HG02884 (cell line): ENCODE data around the gene ZNF213.
"Not testable (repeated sequence)": the region's sequence is repeated elsewhere in the genome, so short reads cannot be mapped to it uniquely, and the experiment has no call there.

ENCODE experiments used
- ATAC-seq: cut with Tn5 transposase; IDR thresholded peaks from one replicate; pipeline ENCODE4 v1.9.1; 2021; ENCODE audit warnings: mild to moderate bottlenecking, moderate library complexity; ENCODE audit not compliant: unreplicated experiment

The ZNF213 gene

DNA sequence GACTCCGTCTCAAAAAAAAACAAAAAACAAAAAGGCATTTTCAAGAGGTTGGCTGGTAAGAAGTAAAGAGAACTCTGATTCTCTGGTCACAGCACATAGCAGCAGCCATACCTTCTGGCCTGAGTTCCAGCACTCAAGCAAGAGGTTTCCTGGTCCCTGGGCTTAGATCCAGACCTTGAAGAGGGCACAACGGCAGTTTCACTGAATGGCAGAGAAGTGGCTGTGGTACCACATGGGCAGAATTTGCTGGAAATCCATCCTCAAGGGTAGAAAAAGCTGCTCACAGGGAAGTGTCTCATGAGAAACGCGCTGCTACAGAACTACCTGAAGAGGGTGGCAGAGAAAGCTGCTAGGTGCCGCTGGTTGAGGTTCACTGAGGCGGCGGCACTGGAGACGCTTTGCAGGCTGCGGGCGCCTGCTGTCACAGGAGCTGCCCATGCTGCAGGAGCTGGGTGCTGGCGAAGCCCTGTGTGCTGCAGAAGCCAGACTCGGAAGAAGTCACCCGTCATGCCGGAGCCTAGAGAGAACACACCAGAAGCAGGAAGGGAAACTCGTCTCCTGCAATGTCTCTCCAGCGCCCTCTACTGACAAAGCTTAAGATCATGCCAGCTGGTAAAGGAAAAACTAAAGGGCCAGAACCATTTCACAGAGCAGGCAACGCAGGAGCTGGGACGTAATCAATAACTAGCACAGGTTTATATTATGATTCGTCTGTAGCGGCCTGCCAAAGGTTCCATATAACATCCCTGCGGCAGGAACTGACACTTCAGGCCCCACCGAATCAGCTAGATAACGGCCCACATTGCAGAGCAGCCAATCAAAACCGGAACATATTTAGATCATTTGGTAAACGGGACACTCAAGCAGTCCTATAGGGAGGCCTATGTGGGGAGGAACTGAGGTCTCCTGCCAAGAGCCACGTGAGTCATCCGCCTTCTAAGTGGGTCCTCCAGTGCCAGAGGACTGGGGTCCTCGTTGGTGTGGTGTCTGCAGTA lies 5.4 kb upstream of the ZNF213 start:
- ATAC-seq: no peak

DNA sequence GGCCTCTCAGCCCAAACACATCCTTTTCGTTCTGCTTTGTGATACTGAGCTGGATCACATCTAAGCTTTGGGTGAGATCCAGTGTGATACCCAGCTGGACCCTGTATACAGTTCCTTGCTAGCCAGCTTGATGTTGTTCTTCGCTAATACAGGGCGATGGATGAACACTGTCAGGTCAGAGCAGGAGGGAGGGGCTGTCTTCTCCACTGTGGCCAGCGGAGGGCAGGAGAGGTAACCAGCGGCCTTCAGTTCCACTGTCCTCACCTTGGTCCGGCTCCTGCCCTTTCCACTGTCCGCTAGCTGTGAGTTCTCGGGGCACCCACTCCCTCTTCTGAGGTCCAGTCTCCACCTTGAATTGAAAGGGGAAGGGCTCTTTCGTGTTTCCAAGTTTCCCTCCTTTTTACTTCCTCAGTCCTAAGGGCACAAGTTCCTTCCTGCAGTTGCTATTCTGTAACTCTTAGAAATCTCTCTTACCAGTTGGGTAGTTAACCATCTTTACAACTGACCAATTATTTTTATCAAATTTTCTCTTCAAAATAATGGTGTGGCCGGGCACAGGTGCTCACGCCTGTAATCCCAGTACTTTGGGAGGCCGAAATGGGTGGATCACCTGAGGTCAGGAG lies 3.0 kb upstream of the ZNF213 start:
- ATAC-seq: no peak

GRCh38 chr16:3133844-3134243 lies 985 bp upstream of the ZNF213 start:
- no peak for ATAC-seq

DNA sequence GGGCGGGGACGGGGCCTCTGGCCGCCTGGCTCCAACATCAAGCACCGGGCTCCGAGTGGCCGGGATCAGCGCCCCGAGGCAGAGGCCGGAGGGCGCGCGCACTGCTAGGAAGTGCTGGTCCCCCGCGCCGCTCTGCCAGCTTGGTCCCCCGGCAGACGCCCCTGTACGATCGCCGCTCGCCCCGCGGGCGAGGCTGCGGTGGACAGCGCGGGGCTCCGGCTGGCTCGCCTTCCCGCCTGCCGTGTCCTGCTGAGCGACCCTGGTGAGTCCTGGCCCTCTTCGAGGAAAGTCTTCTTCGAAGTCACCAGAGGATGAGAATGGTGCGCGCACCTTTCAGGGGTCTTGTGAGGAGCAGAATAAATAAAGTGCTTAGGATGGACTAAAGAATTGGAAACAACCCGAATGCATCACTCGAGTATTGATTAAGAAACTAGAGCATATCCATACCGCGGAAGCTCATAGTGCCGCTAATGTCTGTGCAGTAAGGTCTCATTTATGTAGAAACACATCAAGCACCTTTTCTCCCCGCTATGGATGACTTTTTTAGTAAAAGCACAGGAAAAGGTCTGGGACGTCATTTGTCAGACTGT lies 392 bp downstream of the ZNF213 start:
- no peak for ATAC-seq

DNA sequence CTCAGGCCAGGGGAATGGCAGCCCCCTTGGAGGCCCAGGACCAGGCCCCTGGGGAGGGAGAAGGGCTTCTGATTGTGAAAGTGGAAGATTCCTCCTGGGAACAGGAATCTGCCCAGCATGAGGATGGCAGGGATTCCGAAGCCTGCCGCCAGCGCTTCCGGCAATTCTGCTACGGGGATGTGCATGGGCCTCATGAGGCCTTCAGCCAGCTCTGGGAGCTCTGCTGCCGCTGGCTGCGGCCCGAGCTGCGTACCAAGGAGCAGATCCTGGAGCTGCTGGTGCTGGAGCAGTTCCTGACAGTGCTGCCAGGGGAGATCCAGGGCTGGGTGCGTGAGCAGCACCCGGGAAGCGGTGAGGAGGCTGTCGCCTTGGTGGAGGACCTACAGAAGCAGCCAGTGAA lies 2.4 kb downstream of the ZNF213 start:
- no peak for ATAC-seq

GRCh38 chr16:3138342-3138741 lies 3.5 kb downstream of the ZNF213 start:
- no peak for ATAC-seq

- no peak for ATAC-seq
Measured at GRCh38 chr16:3138823-3139426, 4.1 kb downstream of the ZNF213 start.

DNA sequence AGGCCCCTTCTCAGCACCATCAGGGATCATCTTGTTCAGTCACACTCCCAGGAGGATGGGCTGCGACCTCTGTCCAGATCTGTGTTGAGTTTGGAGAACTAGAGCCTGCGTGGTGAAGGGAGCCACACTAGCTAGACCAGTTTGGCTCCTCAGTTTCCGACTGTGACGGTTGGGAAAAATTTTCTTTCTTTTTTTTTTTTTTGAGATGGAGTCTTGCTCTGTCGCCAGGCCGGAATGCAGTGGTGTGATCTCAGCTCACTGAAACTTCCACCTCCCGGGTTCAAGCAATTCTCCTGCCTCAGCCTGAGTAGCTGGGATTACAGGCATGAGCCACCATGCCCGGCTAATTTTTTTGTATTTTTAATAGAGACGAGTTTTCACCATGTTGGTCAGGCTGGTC lies 4.7 kb downstream of the ZNF213 start:
- ATAC-seq: not testable (repeated sequence)

DNA sequence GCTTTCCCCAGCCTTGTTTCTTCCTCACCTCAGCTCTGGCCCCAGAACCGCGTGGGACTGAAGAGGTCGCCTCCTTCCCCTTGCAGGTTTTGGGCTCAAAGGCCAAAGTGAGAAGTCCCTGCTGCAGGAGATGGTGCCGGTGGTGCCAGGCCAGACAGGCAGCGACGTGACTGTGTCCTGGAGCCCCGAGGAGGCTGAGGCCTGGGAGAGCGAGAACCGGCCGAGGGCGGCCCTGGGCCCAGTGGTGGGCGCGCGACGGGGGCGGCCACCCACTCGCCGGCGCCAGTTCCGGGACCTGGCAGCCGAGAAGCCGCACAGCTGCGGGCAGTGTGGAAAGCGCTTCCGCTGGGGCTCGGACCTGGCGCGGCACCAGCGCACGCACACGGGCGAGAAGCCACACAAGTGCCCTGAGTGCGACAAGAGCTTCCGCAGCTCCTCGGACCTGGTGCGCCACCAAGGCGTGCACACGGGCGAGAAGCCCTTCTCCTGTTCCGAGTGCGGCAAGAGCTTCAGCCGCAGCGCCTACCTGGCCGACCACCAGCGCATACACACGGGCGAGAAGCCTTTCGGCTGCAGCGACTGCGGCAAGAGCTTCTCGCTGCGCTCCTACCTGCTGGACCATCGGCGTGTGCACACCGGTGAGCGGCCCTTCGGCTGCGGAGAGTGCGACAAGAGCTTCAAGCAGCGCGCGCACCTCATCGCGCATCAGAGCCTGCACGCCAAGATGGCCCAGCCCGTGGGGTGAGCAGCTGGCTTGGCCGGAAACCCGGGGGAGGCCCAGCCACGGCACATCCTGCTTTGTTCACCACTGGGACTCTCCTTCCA lies 6.0 kb downstream of the ZNF213 start:
- ATAC-seq: no peak

GRCh38 chr16:3141781-3142311 lies 7.0 kb downstream of the ZNF213 start:
- ATAC-seq: no peak

GRCh38 chr16:3142327-3142726 lies 7.5 kb downstream of the ZNF213 start:
- no peak for ATAC-seq

DNA sequence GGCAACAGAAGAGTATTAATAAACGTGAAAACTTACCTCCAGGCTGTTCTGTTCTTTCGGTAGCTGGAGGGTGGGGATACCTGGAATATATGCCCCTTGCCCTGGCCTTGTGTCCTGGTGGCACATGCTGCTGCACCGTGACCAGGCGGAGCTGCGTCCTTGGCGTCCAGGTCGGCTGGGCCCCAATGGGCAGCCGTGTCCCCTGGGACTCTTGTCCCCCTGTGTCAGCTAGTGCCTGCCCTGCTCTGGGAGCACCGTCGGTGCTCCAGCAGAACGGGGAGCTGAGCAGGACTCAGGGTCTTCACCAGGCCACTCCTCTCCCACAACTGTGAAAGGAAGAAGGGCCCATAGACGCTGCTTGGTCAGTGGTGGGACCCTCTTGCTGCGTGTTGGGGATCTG lies 7.9 kb downstream of the ZNF213 start:
- ATAC-seq: no peak

GRCh38 chr16:3143189-3143588 lies 8.4 kb downstream of the ZNF213 start:
- ATAC-seq: no peak

DNA sequence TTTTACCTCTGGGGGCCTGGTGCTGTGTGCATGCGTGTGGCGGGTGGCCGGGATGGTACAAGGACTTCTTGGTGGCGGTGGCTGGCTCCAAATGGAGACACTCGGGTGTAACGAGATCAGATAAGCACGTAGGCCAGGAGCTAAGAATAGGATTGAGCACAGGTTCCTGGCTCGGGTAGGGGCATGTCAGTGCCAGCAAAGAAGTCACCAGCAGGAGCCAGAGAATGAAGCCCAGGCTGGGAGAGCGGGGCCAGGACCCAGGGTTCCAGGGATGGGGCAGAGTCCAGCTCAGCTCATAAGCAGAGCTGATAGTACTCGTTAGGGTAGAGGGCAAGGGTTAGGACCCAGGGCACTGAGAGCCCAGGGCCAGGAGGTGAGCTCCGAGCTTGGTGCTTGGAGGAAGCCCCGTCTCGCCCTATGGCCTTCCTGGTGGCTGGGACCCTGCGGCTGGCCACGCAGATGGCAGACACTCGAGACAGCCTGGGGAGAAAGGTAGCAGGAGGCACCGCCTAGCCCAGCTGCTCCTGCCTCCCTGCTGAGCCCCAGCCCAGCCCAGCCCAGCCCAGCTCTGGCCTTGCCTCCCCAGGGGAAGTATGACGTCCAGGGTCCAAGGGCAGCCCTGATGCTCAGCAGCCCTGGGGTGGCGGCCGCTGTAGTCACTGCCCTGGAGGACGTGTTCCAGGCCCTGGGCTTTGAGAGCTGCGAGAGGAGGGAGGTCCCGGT lies 8.9 kb downstream of the ZNF213 start:
- no peak for ATAC-seq

DNA sequence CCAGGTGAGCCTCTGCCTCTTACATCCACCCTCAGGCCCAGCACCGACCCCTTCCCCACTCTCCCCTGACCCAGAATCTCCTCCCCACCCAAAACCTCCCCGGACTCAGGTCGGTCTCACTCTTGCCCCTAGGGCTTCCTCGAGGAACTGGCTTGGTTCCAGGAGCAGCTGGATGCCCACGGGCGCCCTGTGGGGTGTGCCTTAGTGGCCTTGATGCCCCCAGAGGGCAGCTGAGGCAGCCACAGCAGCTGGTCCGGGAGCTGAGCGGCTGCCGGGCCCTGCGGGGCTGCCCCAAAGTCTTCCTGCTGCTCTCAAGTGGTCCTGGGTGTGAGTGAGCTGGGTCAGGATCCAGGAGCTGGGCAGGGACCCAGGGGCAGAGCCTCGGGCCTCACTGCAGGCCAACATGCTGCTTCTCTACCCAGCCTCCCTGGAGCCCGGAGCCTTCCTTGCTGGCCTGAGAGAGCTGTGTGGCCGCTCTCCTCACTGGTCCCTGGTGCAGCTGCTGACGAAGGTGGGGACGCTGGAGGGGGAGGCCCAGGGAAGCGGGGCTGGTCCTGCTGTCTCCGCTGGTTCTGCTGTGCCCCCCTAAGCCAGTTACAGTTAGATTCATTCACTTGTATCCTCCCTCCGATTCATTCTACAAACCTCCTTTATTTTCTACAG lies 9.6 kb downstream of the ZNF213 start:
- no peak for ATAC-seq

DNA sequence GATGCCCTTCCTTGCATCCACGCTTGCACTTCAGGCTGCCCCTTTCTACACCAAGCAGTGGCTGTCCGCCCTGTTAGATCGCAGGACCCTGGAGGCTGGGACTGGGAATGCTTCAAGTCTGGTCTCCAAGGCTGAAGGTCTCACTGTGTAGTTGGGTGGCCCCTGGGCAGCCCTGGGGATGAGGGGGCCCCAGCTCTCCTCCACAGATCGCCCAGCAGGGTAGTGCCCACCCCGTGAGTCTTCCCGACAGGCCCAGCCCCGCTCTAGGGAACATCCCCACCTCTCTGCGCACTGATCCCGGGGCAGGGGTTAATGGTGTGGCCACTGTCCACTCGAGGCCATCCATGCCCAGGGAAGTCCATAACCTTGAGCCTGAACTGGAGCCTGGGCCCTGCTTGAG lies 10.3 kb downstream of the ZNF213 start:
- ATAC-seq: no peak

GRCh38 chr16:3145660-3146059 lies 10.8 kb downstream of the ZNF213 start:
- ATAC-seq: no peak

- no peak for ATAC-seq
Measured at GRCh38 chr16:3147046-3147756, 12.4 kb downstream of the ZNF213 start.

DNA sequence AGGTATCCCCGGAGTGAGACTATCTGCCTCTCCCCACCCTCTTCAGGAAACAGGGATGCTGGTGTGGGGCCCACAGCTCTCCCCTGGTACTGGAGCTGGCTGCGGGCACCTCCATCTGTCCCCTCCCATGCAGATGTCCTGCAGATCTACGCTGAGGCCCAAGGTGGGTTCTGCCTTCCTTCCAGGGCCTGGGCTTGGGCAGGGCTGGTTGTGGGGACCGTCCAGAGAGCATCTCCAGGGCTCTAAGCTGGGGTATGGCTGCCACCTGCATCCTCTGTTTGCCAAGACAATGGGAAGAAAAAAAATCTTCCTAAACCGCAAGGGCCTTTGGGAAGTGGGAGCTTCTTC lies 12.9 kb downstream of the ZNF213 start:
- no peak for ATAC-seq
